ENCODE results near the gene LSR. TPM values are rescaled to one million over a fixed set of nuclear protein-coding genes. Genes with fewer than 3 reads are reported as not detected.

The LSR gene
- total and polyA plus RNA-seq, 7 donors: 1.7 to 5.2 (median 2.4) TPM

DNA sequence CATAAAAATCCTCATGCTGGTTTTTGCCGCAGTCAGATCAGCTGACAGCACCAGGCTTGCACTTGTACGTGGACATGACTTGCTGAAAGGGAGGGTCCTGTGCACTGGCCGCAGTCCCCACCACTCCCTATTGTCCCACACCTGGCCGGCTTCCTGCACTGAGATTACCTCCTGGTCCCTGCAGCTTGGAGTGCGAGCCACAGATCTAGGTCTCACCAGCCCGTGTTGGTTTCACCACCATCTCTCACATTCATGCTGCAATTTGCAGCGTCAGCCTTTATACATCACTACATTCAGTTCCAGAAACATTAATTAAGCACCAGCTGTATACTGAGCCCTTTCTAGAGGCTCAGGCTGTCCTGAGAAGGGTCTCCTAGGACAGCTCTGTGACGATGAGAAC, 65.2 kb downstream of the LSR start:
- peaks cover 0 to 13% (median 8%) of the 10 kb centered on the region in 3 donors for H3K27me3 ChIP-seq (ENCODE audit: insufficient read depth in 3 of 3, low read length in 2 of 3)
- WGBS, 3 donors: 75 to 82% (median 78%) methylated on average over 8 of the region's 8 CpGs
- H3K4me1 ChIP-seq: no peaks in the 10 kb centered on the region
- H3K27ac ChIP-seq: no peak overlapping the region
- no peaks in the 10 kb centered on the region for H3K9me3 ChIP-seq
- ATAC-seq (no peak), DNase-seq (peak in 1 of 2 donors; percentile 12)
- no peak overlapping the region for H3K4me3 ChIP-seq
- intact Hi-C loops (cut with DNase I): no loop called here
- TF ChIP-seq, protein P1, sequence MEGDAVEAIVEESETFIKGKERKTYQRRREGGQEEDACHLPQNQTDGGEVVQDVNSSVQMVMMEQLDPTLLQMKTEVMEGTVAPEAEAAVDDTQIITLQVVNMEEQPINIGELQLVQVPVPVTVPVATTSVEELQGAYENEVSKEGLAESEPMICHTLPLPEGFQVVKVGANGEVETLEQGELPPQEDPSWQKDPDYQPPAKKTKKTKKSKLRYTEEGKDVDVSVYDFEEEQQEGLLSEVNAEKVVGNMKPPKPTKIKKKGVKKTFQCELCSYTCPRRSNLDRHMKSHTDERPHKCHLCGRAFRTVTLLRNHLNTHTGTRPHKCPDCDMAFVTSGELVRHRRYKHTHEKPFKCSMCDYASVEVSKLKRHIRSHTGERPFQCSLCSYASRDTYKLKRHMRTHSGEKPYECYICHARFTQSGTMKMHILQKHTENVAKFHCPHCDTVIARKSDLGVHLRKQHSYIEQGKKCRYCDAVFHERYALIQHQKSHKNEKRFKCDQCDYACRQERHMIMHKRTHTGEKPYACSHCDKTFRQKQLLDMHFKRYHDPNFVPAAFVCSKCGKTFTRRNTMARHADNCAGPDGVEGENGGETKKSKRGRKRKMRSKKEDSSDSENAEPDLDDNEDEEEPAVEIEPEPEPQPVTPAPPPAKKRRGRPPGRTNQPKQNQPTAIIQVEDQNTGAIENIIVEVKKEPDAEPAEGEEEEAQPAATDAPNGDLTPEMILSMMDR (IDR thresholded peaks at IDR 0.05): no peak
- H3K36me3 ChIP-seq (ENCODE audit: insufficient read depth in 1 of 2, low read depth in 1 of 2): no peaks in the 10 kb centered on the region

DNA sequence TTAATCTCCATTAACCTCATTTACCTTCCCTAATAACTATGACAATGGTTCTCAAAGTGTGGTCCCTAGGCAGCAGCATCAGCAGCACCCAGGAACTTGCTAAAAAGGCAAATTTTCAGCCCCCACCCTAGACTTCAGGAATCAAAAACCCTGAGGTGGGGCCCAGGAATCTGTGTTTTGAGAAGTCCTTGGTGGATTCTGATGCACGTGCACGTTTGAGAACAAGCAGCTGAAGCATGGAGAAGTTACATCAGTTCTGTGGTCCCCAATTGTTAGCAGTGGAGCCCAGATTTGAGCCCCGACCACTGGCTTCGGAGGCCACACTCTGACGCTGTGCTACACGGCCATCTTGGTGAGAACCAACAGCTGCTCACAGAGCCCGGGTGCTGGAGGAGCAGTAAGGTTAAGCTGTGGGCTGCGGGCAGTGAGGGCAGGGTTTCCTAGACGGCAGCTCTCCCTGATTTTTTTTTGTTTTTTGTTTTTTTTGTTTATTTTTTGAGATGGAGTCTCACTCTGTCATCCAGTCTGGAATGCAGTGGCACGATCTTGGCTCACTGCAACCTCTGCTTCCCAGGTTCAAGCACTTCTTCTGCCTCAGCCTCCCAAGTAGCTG, 66.2 kb downstream of the LSR start:
- WGBS, 3 donors: 57 to 77% (median 60%) methylated on average over 10 of the region's 10 CpGs
- intact Hi-C loops (cut with DNase I): no loop called here
- TF ChIP-seq, protein P1 (IDR thresholded peaks at IDR 0.05): no peak
- no peaks in the 10 kb centered on the region for H3K9me3 ChIP-seq
- H3K27ac ChIP-seq: no peak overlapping the region
- DNase-seq (no peak), ATAC-seq (no peak)
- H3K27me3 ChIP-seq (ENCODE audit: insufficient read depth in 3 of 3, low read length in 2 of 3): peaks cover 0 to 16% (median 8%) of the 10 kb centered on the region in 3 donors
- no peaks in the 10 kb centered on the region for H3K4me1 ChIP-seq
- H3K4me3 ChIP-seq: no peak overlapping the region
- H3K36me3 ChIP-seq (ENCODE audit: insufficient read depth in 1 of 2, low read depth in 1 of 2): no peaks in the 10 kb centered on the region

DNA sequence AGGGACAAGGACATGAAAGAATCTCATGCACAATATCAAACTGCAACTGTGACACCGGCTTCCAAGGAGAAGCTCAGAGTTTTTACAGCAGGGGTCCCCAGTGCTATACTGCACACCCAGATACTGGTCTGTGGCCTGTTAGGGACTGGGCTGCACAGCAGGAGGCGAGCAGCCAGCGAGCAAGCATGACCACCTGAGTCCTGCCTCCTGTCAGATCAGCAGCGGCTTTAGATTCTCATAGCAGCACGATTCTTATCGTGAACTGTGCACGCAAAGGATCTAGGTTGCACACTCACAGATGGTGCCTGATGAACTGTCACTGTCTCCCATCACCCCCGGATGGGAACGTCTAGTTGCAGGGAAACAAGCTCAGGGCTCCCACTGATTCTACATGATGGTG, 67.1 kb downstream of the LSR start:
- ATAC-seq (no peak), DNase-seq (no peak)
- H3K4me1 ChIP-seq: no peaks in the 10 kb centered on the region
- no peak overlapping the region for H3K4me3 ChIP-seq
- TF ChIP-seq, protein P1 (IDR thresholded peaks at IDR 0.05): no peak
- no peak overlapping the region for H3K27ac ChIP-seq
- intact Hi-C loops (cut with DNase I): no loop called here
- no peaks in the 10 kb centered on the region for H3K9me3 ChIP-seq
- 70 to 78% (median 71%) methylated on average over 9 of the region's 9 CpGs for WGBS, 3 donors
- H3K36me3 ChIP-seq (ENCODE audit: insufficient read depth in 1 of 2, low read depth in 1 of 2): no peaks in the 10 kb centered on the region
- peaks cover 0 to 16% (median 15%) of the 10 kb centered on the region in 3 donors for H3K27me3 ChIP-seq (ENCODE audit: insufficient read depth in 3 of 3, low read length in 2 of 3)

DNA sequence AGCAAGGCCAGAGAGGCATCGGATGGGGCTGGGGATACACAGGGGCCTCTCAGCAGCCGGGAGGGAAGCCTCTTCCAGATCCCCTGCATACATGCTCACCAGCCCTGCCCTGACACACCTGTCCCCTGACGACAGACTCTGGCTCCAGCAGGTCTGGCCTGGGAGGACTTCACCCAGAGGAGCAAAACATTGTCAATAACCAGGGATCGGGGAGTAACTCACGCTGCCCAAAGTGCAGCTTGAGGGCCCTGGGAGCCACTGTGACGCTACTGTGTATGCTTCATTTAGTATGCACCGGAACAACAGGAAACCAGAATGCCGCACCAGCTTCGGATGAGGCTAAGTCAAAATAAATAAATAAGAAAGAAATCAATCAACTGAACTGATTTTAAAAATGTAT, 67.8 kb downstream of the LSR start:
- Histone ChIP-seq H3K36me3 (ENCODE audit: insufficient read depth in 1 of 2, low read depth in 1 of 2) (no peaks in the 10 kb centered on the region), H3K4me1 (no peaks in the 10 kb centered on the region), H3K27ac (no peak overlapping the region), H3K4me3 (no peak overlapping the region), H3K27me3 (ENCODE audit: insufficient read depth in 3 of 3, low read length in 2 of 3) (peaks cover 0 to 16% (median 15%) of the 10 kb centered on the region in 3 donors), H3K9me3 (no peaks in the 10 kb centered on the region)
- ATAC-seq: no peak
- no peak for DNase-seq
- intact Hi-C loops (cut with DNase I): no loop called here
- TF ChIP-seq, protein P1 (IDR thresholded peaks at IDR 0.05): no peak
- WGBS, 3 donors: 67 to 73% (median 73%) methylated on average over 9 of the region's 9 CpGs

Other genes with a start within 250 kb of the LSR start
- gene GRAMD1A, start 248.7 kb upstream of the LSR start, total RNA-seq: 10 to 100 TPM; 36.3 to 55.0 (median 38.3) TPM
- gene GRAMD1A, start 248.7 kb upstream of the LSR start, polyA plus RNA-seq: 10 to 100 TPM; 15.6 to 33.4 (median 17.4) TPM
- 100 to 1,000 TPM in 3 of 4 donors, 10 to 100 TPM in 1; 95.9 to 345 (median 218) TPM for gene SCN1B, start 218.5 kb upstream of the LSR start, total RNA-seq
- gene SCN1B, start 218.5 kb upstream of the LSR start, polyA plus RNA-seq: 100 to 1,000 TPM in 2 of 3 donors, 10 to 100 TPM in 1; 55.6 to 282 (median 248) TPM
- 10 to 100 TPM in 2 of 4 donors, 1 to 10 TPM in 2; 2.5 to 17.7 (median 8.1) TPM for gene HPN, start 207.3 kb upstream of the LSR start, total RNA-seq
- 10 to 100 TPM in 1 of 3 donors, 1 to 10 TPM in 2; 1.6 to 12.6 (median 5.2) TPM for gene HPN, start 207.3 kb upstream of the LSR start, polyA plus RNA-seq
- not detected for gene FXYD3, start 133.2 kb upstream of the LSR start, total RNA-seq
- gene FXYD3, start 133.2 kb upstream of the LSR start, polyA plus RNA-seq: under 1 TPM; 0.10 to 0.38 (median 0.13) TPM
- 10 to 100 TPM in 3 of 4 donors, 1 to 10 TPM in 1; 3.3 to 22.1 (median 17.3) TPM for gene LGI4, start 113.9 kb upstream of the LSR start, total RNA-seq
- gene LGI4, start 113.9 kb upstream of the LSR start, polyA plus RNA-seq: 10 to 100 TPM in 1 of 3 donors, 1 to 10 TPM in 2; 3.2 to 17.1 (median 9.5) TPM
- 100 to 1,000 TPM; 409 to 860 (median 548) TPM for gene FXYD1, start 110.2 kb upstream of the LSR start, total RNA-seq
- 100 to 1,000 TPM; 210 to 581 (median 299) TPM for gene FXYD1, start 110.2 kb upstream of the LSR start, polyA plus RNA-seq
- gene FXYD7, start 105.7 kb upstream of the LSR start, total RNA-seq: under 1 TPM in 3 of 4 donors, not detected in 1; 0.56 to 0.65 (median 0.58) TPM
- gene FXYD7, start 105.7 kb upstream of the LSR start, polyA plus RNA-seq: under 1 TPM in 1 of 3 donors, not detected in 2; 0.13 TPM
- 10 to 100 TPM in 3 of 4 donors, 1 to 10 TPM in 1; 9.5 to 14.8 (median 11.7) TPM for gene FXYD5, start 94.3 kb upstream of the LSR start, total RNA-seq
- 10 to 100 TPM in 2 of 3 donors, 1 to 10 TPM in 1; 6.4 to 19.1 (median 11.5) TPM for gene FXYD5, start 94.3 kb upstream of the LSR start, polyA plus RNA-seq
- gene FAM187B, start 20.3 kb upstream of the LSR start, total RNA-seq: not detected
- under 1 TPM in 1 of 3 donors, not detected in 2; 0.03 TPM for gene FAM187B, start 20.3 kb upstream of the LSR start, polyA plus RNA-seq
- gene USF2, start 20.0 kb downstream of the LSR start, total RNA-seq: 100 to 1,000 TPM; 141 to 196 (median 188) TPM
- gene USF2, start 20.0 kb downstream of the LSR start, polyA plus RNA-seq: 100 to 1,000 TPM in 2 of 3 donors, 10 to 100 TPM in 1; 94.4 to 179 (median 142) TPM
- under 1 TPM in 2 of 4 donors, not detected in 2; 0.22 to 0.42 TPM for gene HAMP, start 33.5 kb downstream of the LSR start, total RNA-seq
- gene HAMP, start 33.5 kb downstream of the LSR start, polyA plus RNA-seq: not detected
- under 1 TPM in 1 of 4 donors, not detected in 3; 0.11 TPM for gene MAG, start 43.2 kb downstream of the LSR start, total RNA-seq
- gene MAG, start 43.2 kb downstream of the LSR start, polyA plus RNA-seq: under 1 TPM in 2 of 3 donors, not detected in 1; 0.05 to 0.30 TPM
- 1 to 10 TPM in 2 of 4 donors, under 1 TPM in 2; 0.15 to 3.2 (median 1.2) TPM for gene CD22, start 80.2 kb downstream of the LSR start, total RNA-seq
- gene CD22, start 80.2 kb downstream of the LSR start, polyA plus RNA-seq: under 1 TPM; 0.11 to 0.32 (median 0.14) TPM
- not detected for gene FFAR1, start 98.9 kb downstream of the LSR start, total RNA-seq
- not detected for gene FFAR1, start 98.9 kb downstream of the LSR start, polyA plus RNA-seq
- under 1 TPM in 2 of 4 donors, not detected in 2; 0.17 to 0.22 TPM for gene FFAR3, start 109.5 kb downstream of the LSR start, total RNA-seq
- gene FFAR3, start 109.5 kb downstream of the LSR start, polyA plus RNA-seq: under 1 TPM in 1 of 3 donors, not detected in 2; 0.04 TPM
- not detected for gene GPR42, start 122.1 kb downstream of the LSR start, total RNA-seq
- gene GPR42, start 122.1 kb downstream of the LSR start, polyA plus RNA-seq: not detected
- under 1 TPM in 3 of 4 donors, not detected in 1; 0.13 to 0.47 (median 0.41) TPM for gene FFAR2, start 199.3 kb downstream of the LSR start, total RNA-seq
- gene FFAR2, start 199.3 kb downstream of the LSR start, polyA plus RNA-seq: under 1 TPM; 0.07 to 0.16 (median 0.08) TPM
- gene KRTDAP, start 241.5 kb downstream of the LSR start, total RNA-seq: not detected
- gene KRTDAP, start 241.5 kb downstream of the LSR start, polyA plus RNA-seq: not detected